HG03139 (cell line): Measurements from ENCODE around the gene PPP1R3G.
"Not testable (repeated sequence)": the region's sequence is repeated elsewhere in the genome, so short reads cannot be mapped to it uniquely, and the experiment has no call there.

Experiments used
- ATAC-seq: cut with Tn5 transposase; IDR thresholded peaks from one replicate; pipeline ENCODE4 v1.9.1; 2021; ENCODE audit not compliant: unreplicated experiment

The PPP1R3G gene

GRCh38 chr6:5084781-5085647 lies at the start of gene PPP1R3G:
Gene PPP1R3G, plus strand, starts transcription at chr6:5085341. Its CDS starts 145 bp downstream, at chr6:5085486.
- ATAC-seq = no peak

GRCh38 chr6:5036269-5036668 lies 48.9 kb upstream of the PPP1R3G start:
- ATAC-seq = no peak

GRCh38 chr6:5041955-5042354 lies 43.2 kb upstream of the PPP1R3G start:
- no peak for ATAC-seq

- no peak for ATAC-seq
Measured at GRCh38 chr6:5042436-5042835, 42.7 kb upstream of the PPP1R3G start.

- ATAC-seq = no peak
Measured at GRCh38 chr6:5044866-5045265, 40.3 kb upstream of the PPP1R3G start.

GRCh38 chr6:5045416-5045815 lies 39.7 kb upstream of the PPP1R3G start:
- ATAC-seq = no peak

GRCh38 chr6:5046430-5046829 lies 38.7 kb upstream of the PPP1R3G start:
- no peak for ATAC-seq

GRCh38 chr6:5050009-5050408 lies 35.1 kb upstream of the PPP1R3G start:
- no peak for ATAC-seq

- ATAC-seq = no peak
Measured at GRCh38 chr6:5051394-5051793, 33.7 kb upstream of the PPP1R3G start.

- ATAC-seq = no peak
Measured at GRCh38 chr6:5053038-5053437, 32.1 kb upstream of the PPP1R3G start.

- ATAC-seq = no peak
Measured at GRCh38 chr6:5053864-5054244, 31.3 kb upstream of the PPP1R3G start.

- no peak for ATAC-seq
Measured at GRCh38 chr6:5054245-5054873, 30.8 kb upstream of the PPP1R3G start.

- ATAC-seq = no peak
Measured at GRCh38 chr6:5055118-5055517, 30.0 kb upstream of the PPP1R3G start.

GRCh38 chr6:5058254-5058653 lies 26.9 kb upstream of the PPP1R3G start:
- no peak for ATAC-seq

GRCh38 chr6:5059036-5059896 lies 25.9 kb upstream of the PPP1R3G start:
- ATAC-seq = no peak

GRCh38 chr6:5060439-5060838 lies 24.7 kb upstream of the PPP1R3G start:
- not testable (repeated sequence) for ATAC-seq

- no peak for ATAC-seq
Measured at GRCh38 chr6:5061152-5061551, 24.0 kb upstream of the PPP1R3G start.

- ATAC-seq = no peak
Measured at GRCh38 chr6:5063617-5064016, 21.5 kb upstream of the PPP1R3G start.

GRCh38 chr6:5066456-5067093 lies 18.6 kb upstream of the PPP1R3G start:
- ATAC-seq = no peak

GRCh38 chr6:5067305-5067704 lies 17.8 kb upstream of the PPP1R3G start:
- ATAC-seq = no peak

- ATAC-seq = no peak
Measured at GRCh38 chr6:5068153-5068751, 16.9 kb upstream of the PPP1R3G start.
